MCF 10A (cell line): ENCODE results near the gene B4GALT7. TPM values are rescaled to one million over a fixed set of nuclear protein-coding genes. Genes with fewer than 3 reads are reported as not detected.

ENCODE experiments used
- BruUV-seq: library from RNA; stranded (reverse); fragments of 400-500 nt; replicated peaks from 2 replicates; lab custom pipeline; 2021; lab: Mats Ljungman, UMichigan
- CTCF ChIA-PET: fragments of 300-600 bp; sonication (Branson Sonifier 250); formaldehyde crosslinking; extraction: SDS; loops from one replicate; lab custom pipeline; 2021; ENCODE audit warnings: antibody characterized with exemption, inconsistent platforms; lab: Yijun Ruan, JAX
- POLR2A ChIA-PET: fragments of 300-600, 350-650 bp; sonication (Branson Sonifier 250); formaldehyde crosslinking; extraction: SDS; loops from one replicate; lab custom pipeline; 2020; ENCODE audit warnings: antibody characterized with exemption, inconsistent platforms; lab: Yijun Ruan, JAX
- DNase-seq: peaks from one replicate; pipeline ENCODE4 v3.0.0-alpha.2; 2018; ENCODE audit not compliant: unreplicated experiment
- H3K27ac Mint-ChIP-seq: one replicate; pipeline ENCODE4 v1.8.0; 2022; ENCODE audit warnings: mild to moderate bottlenecking, low read depth, mixed read lengths; ENCODE audit not compliant: unreplicated experiment
- H3K27me3 Mint-ChIP-seq: one replicate; pipeline ENCODE4 v1.8.0; 2022; ENCODE audit warnings: mixed read lengths; ENCODE audit not compliant: insufficient read depth, unreplicated experiment
- H3K36me3 Mint-ChIP-seq: one replicate; pipeline ENCODE4 v1.8.0; 2022; ENCODE audit warnings: mild to moderate bottlenecking, moderate library complexity, mixed read lengths; ENCODE audit not compliant: insufficient read depth, unreplicated experiment
- H3K4me1 Mint-ChIP-seq: one replicate; pipeline ENCODE4 v1.8.0; 2022; ENCODE audit warnings: mixed read lengths; ENCODE audit not compliant: insufficient read depth, unreplicated experiment
- H3K4me3 Mint-ChIP-seq: one replicate; pipeline ENCODE4 v1.8.0; 2022; ENCODE audit warnings: mild to moderate bottlenecking, moderate library complexity, mixed read lengths; ENCODE audit not compliant: unreplicated experiment
- H3K9me3 Mint-ChIP-seq: one replicate; pipeline ENCODE4 v1.8.0; 2022; ENCODE audit warnings: mixed read lengths; ENCODE audit not compliant: unreplicated experiment
- CTCF ChIP-seq: fragments of 200-600 bp; IDR thresholded peaks from one replicate; pipeline ENCODE4 v1.8.0; 2022; ENCODE audit warnings: antibody characterized with exemption, mild to moderate bottlenecking; ENCODE audit not compliant: unreplicated experiment
- intact Hi-C: fragments of 100-400 bp; cut with micrococcal nuclease; formaldehyde crosslinking; loops from 2 replicates; pipeline ENCODE4 v1.14.1; 2022
- total RNA-seq: library from RNA; stranded (reverse); gene quantifications from 2 replicates; pipeline ENCODE4 v1.2.3, GENCODE V29; 2022

Gene B4GALT7
- total RNA-seq, 1 experiment from 2014 or later: 38.8 TPM

- no peaks in the 10 kb centered on the region for H3K4me1 Mint-ChIP-seq
- BruUV-seq: no TSS peak
- no peaks in the 10 kb centered on the region for H3K9me3 Mint-ChIP-seq
- H3K4me3 Mint-ChIP-seq: no peak overlapping the region
- ChIA-PET CTCF (interaction anchor here (0.6 to 0.8 kb wide), 3 partner anchors 107 to 452 kb away, joined by 3 read pairs; no protein-coding TSS in a partner anchor), POLR2A (interaction anchor here (0.6 to 5.8 kb wide), 3 partner anchors 10 to 19 kb away, joined by 3 to 29 read pairs (median 24); partner anchors contain the start of genes B4GALT7 and TMED9)
- H3K27me3 Mint-ChIP-seq: no peaks in the 10 kb centered on the region
- no peak for TF ChIP-seq CTCF
- no peak overlapping the region for H3K27ac Mint-ChIP-seq
- H3K36me3 Mint-ChIP-seq: peaks cover 34% of the 10 kb centered on the region
- intact Hi-C loops: loop anchor here (5.0 to 10.0 kb wide), 2 partner anchors 458 to 555 kb away; no protein-coding TSS in a partner anchor
- DNase-seq: no peak
These were observed 9.4 kb downstream of the B4GALT7 start for GRCh38 chr5:177609076-177610059.

GRCh38 chr5:177610131-177610769, 10.3 kb downstream of the B4GALT7 start:
- BruUV-seq: no TSS peak
- H3K4me1 Mint-ChIP-seq: no peaks in the 10 kb centered on the region
- CTCF ChIA-PET: no interaction called here
- no peak for DNase-seq
- POLR2A ChIA-PET: interaction anchor here (5.8 kb wide), 1 partner anchor 11 kb away, joined by 29 read pairs; the partner anchor contains the start of gene B4GALT7
- intact Hi-C loops: no loop called here
- peaks cover 38% of the 10 kb centered on the region for H3K36me3 Mint-ChIP-seq
- no peaks in the 10 kb centered on the region for H3K9me3 Mint-ChIP-seq
- H3K27ac Mint-ChIP-seq: no peak overlapping the region
- no peak overlapping the region for H3K4me3 Mint-ChIP-seq
- no peak for TF ChIP-seq CTCF
- no peaks in the 10 kb centered on the region for H3K27me3 Mint-ChIP-seq

- Mint-ChIP-seq H3K27ac (no peak overlapping the region), H3K4me3 (no peak overlapping the region), H3K27me3 (no peaks in the 10 kb centered on the region), H3K36me3 (peaks cover 32% of the 10 kb centered on the region), H3K9me3 (no peaks in the 10 kb centered on the region), H3K4me1 (no peaks in the 10 kb centered on the region)
- CTCF ChIA-PET: no interaction called here
- POLR2A ChIA-PET: interaction anchor here (1.4 to 5.8 kb wide), 2 partner anchors 8 to 11 kb away, joined by 6 to 29 read pairs; partner anchors contain the start of gene B4GALT7
- DNase-seq: no peak
- no TSS peak for BruUV-seq
- TF ChIP-seq CTCF: no peak
- intact Hi-C loops: no loop called here
These were observed 11.0 kb downstream of the B4GALT7 start for GRCh38 chr5:177610770-177611445.
